ENCODE measurements around the gene GMPS.
"Not testable (repeated sequence)": the region's sequence is repeated elsewhere in the genome, so short reads cannot be mapped to it uniquely, and the experiment has no call there.

The GMPS gene

GRCh38 chr3:155944081-155944480, 73.6 kb downstream of the GMPS start:
- DNase-seq, result no peak

- no peak for DNase-seq
Measured at GRCh38 chr3:155946178-155946577, 75.7 kb downstream of the GMPS start.

- DNase-seq, result no peak
Measured at GRCh38 chr3:155948476-155948875, 78.0 kb downstream of the GMPS start.

GRCh38 chr3:155949453-155950217, 79.2 kb downstream of the GMPS start:
- no peak for DNase-seq

GRCh38 chr3:155956508-155957411, 86.3 kb downstream of the GMPS start:
- no peak for DNase-seq

- DNase-seq, result no peak
Measured at GRCh38 chr3:155957412-155957880, 87.0 kb downstream of the GMPS start.

GRCh38 chr3:155958676-155959075, 88.2 kb downstream of the GMPS start:
- no peak for DNase-seq

GRCh38 chr3:155960060-155960459, 89.6 kb downstream of the GMPS start:
- DNase-seq, result no peak

- not testable (repeated sequence) for DNase-seq
Measured at GRCh38 chr3:155961044-155961443, 90.6 kb downstream of the GMPS start.

- no peak for DNase-seq
Measured at GRCh38 chr3:155963570-155963969, 93.1 kb downstream of the GMPS start.

- DNase-seq, result no peak
Measured at GRCh38 chr3:155970398-155970797, 99.9 kb downstream of the GMPS start.

GRCh38 chr3:155972885-155973584, 102.6 kb downstream of the GMPS start:
- no peak for DNase-seq

- DNase-seq, result no peak
Measured at GRCh38 chr3:155978324-155978723, 107.9 kb downstream of the GMPS start.

- DNase-seq, result no peak
Measured at GRCh38 chr3:155979746-155980145, 109.3 kb downstream of the GMPS start.

GRCh38 chr3:155981669-155982068, 111.2 kb downstream of the GMPS start:
- DNase-seq, result no peak

GRCh38 chr3:155983834-155984474, 113.5 kb downstream of the GMPS start:
- DNase-seq, result no peak

- DNase-seq, result no peak
Measured at GRCh38 chr3:155984791-155985417, 114.5 kb downstream of the GMPS start.

GRCh38 chr3:155989536-155989935, 119.1 kb downstream of the GMPS start:
- no peak for DNase-seq

- no peak for DNase-seq
Measured at GRCh38 chr3:155991212-155991611, 120.8 kb downstream of the GMPS start.

GRCh38 chr3:155991847-155992246, 121.4 kb downstream of the GMPS start:
- DNase-seq, result no peak
